ENCODE measurements around the gene TMEM145.

The TMEM145 gene

GRCh38 chr19:42290136-42290522 lies 23.0 kb upstream of the TMEM145 start:
- FAIRE-seq = no peak

GRCh38 chr19:42290523-42291434 lies 22.3 kb upstream of the TMEM145 start:
- FAIRE-seq = no peak

- no peak for FAIRE-seq
Measured at GRCh38 chr19:42291435-42291810, 21.7 kb upstream of the TMEM145 start.

- FAIRE-seq = no peak
Measured at GRCh38 chr19:42292042-42292960, 20.8 kb upstream of the TMEM145 start.

GRCh38 chr19:42292963-42293362 lies 20.1 kb upstream of the TMEM145 start:
- FAIRE-seq = no peak

GRCh38 chr19:42293540-42293939 lies 19.6 kb upstream of the TMEM145 start:
- FAIRE-seq = no peak

- FAIRE-seq = no peak
Measured at GRCh38 chr19:42293948-42294347, 19.2 kb upstream of the TMEM145 start.

- FAIRE-seq = no peak
Measured at GRCh38 chr19:42294471-42295137, 18.5 kb upstream of the TMEM145 start.

- no peak for FAIRE-seq
Measured at GRCh38 chr19:42295342-42295741, 17.8 kb upstream of the TMEM145 start.

GRCh38 chr19:42295831-42296525 lies 17.1 kb upstream of the TMEM145 start:
- no peak for FAIRE-seq

GRCh38 chr19:42297039-42297438 lies 16.1 kb upstream of the TMEM145 start:
- no peak for FAIRE-seq

- no peak for FAIRE-seq
Measured at GRCh38 chr19:42301646-42302203, 11.4 kb upstream of the TMEM145 start, which contains the start of gene PRR19. TSS of gene PRR19 (plus strand) at chr19:42302132. CDS start at chr19:42309585, 7,453 bp downstream.

GRCh38 chr19:42303101-42303464 lies 10.0 kb upstream of the TMEM145 start:
- no peak for FAIRE-seq

- no peak for FAIRE-seq
Measured at GRCh38 chr19:42303876-42304275, 9.2 kb upstream of the TMEM145 start.

- FAIRE-seq = no peak
Measured at GRCh38 chr19:42306646-42307045, 6.5 kb upstream of the TMEM145 start.

- FAIRE-seq = no peak
Measured at GRCh38 chr19:42309686-42310085, 3.4 kb upstream of the TMEM145 start.

GRCh38 chr19:42311657-42312056 lies 1.5 kb upstream of the TMEM145 start:
- FAIRE-seq = no peak

- FAIRE-seq = no peak
Measured at GRCh38 chr19:42312370-42312769, 739 bp upstream of the TMEM145 start.

- no peak for FAIRE-seq
Measured at GRCh38 chr19:42313840-42314755, 989 bp downstream of the TMEM145 start.

GRCh38 chr19:42315024-42315423 lies 1.9 kb downstream of the TMEM145 start:
- FAIRE-seq = no peak
